H1 (cell line): ENCODE measurements around the gene DLGAP3. TPM values are rescaled to one million over a fixed set of nuclear protein-coding genes. Genes with fewer than 3 reads are reported as not detected.

ENCODE experiments used
- CTCF ChIA-PET: fragments of 300-600 bp; sonication (Branson Sonifier 250); formaldehyde crosslinking; loops from one replicate; lab custom pipeline; 2021; ENCODE audit not compliant: partially characterized antibody; lab: Charles Lee
- POLR2A ChIA-PET: fragments of 300-600 bp; sonication (Branson Sonifier 250); formaldehyde crosslinking; loops from one replicate; lab custom pipeline; 2021; ENCODE audit warnings: inconsistent platforms; ENCODE audit not compliant: partially characterized antibody; lab: Charles Lee
- DNase-seq, 2 experiments: peaks; one replicate each; pipeline versions ENCODE4 v3.0.0 to v3.0.0-alpha.2; 2010 to 2022; ENCODE audit warnings: low spot score in 2 of 2, low read depth in 1 of 2, mixed read lengths in 1 of 2
- FAIRE-seq: peaks from 2 replicates; lab custom pipeline; 2011; peaks lifted over from hg19 to GRCh38; lab: Jason Lieb, UNC
- H2AFZ ChIP-seq: 2 replicates; pipeline ENCODE4 v1.8.1; 2012; ENCODE audit warnings: low read length, inconsistent platforms
- H2AK5ac ChIP-seq: 2 replicates; pipeline ENCODE4 v1.6.1; 2013; ENCODE audit warnings: low read depth, low read length
- H2BK120ac ChIP-seq: replicated peaks from 2 replicates; pipeline ENCODE3; 2013; ENCODE audit warnings: low read depth, low read length, inconsistent platforms
- H2BK12ac ChIP-seq: 2 replicates; pipeline ENCODE4 v1.6.1; 2013; ENCODE audit warnings: low read depth, low read length
- H2BK15ac ChIP-seq: 2 replicates; pipeline ENCODE4 v1.6.1; 2013; ENCODE audit warnings: low read length
- H2BK20ac ChIP-seq: 2 replicates; pipeline ENCODE4 v1.6.1; 2013; ENCODE audit warnings: low read length
- H2BK5ac ChIP-seq: 2 replicates; pipeline ENCODE4 v1.6.1; 2013; ENCODE audit warnings: low read depth, low read length
- H3K14ac ChIP-seq: 2 replicates; pipeline ENCODE4 v1.6.1; 2013; ENCODE audit warnings: inconsistent platforms; ENCODE audit not compliant: insufficient read length
- H3K18ac ChIP-seq: 2 replicates; pipeline ENCODE4 v1.6.1; 2013; ENCODE audit warnings: low read length; ENCODE audit errors: extremely low read depth
- H3K23ac ChIP-seq: 2 replicates; pipeline ENCODE4 v1.6.1; 2013; ENCODE audit warnings: inconsistent platforms; ENCODE audit not compliant: insufficient read length
- H3K23me2 ChIP-seq: 2 replicates; pipeline ENCODE4 v1.6.1; 2013; ENCODE audit warnings: low read depth, low read length
- H3K27ac ChIP-seq: 2 replicates; pipeline ENCODE4 v1.6.1; 2011; ENCODE audit warnings: low read depth, low read length, inconsistent platforms
- H3K27me3 ChIP-seq, 4 experiments: replicated peaks in 1 of 4; 1 replicate in 1 of 4; 2 replicates in 3 of 4; pipeline versions ENCODE4 v1.6.1 to v1.8.1; 2011 to 2013; ENCODE audit warnings: low read length in 3 of 4, mild to moderate bottlenecking in 3 of 4, inconsistent platforms in 2 of 4, mixed read lengths in 2 of 4, moderate library complexity in 1 of 4; ENCODE audit not compliant: control insufficient read depth in 3 of 4, insufficient read depth in 3 of 4; ENCODE audit errors: extremely low read depth in 1 of 4
- H3K36me3 ChIP-seq, 4 experiments: 2 replicates each; pipeline versions ENCODE4 v1.6.1 to v1.8.1; 2011 to 2013; ENCODE audit warnings: mild to moderate bottlenecking in 4 of 4, low read length in 3 of 4, moderate library complexity in 2 of 4, control low read depth in 1 of 4, inconsistent platforms in 1 of 4; ENCODE audit not compliant: insufficient read depth in 4 of 4, control insufficient read depth in 2 of 4
- H3K4ac ChIP-seq: replicated peaks from 2 replicates; pipeline ENCODE3; 2013; ENCODE audit warnings: low read length, low read depth, mixed read lengths, inconsistent platforms; ENCODE audit not compliant: insufficient read length
- H3K4me1 ChIP-seq, 4 experiments: replicated peaks in 1 of 4; 1 replicate in 1 of 4; 2 replicates in 3 of 4; pipeline versions ENCODE4 v1.6.1 to v1.8.1; 2011 to 2013; ENCODE audit warnings: low read length in 3 of 4, inconsistent platforms in 2 of 4, mixed read lengths in 1 of 4; ENCODE audit not compliant: insufficient read depth in 4 of 4, control insufficient read depth in 3 of 4
- H3K4me2 ChIP-seq, 2 experiments: 2 replicates each; pipeline versions ENCODE4 v1.6.1 to v1.8.1; 2011 to 2013; ENCODE audit warnings: low read depth in 2 of 2, low read length in 2 of 2, control low read depth in 1 of 2, inconsistent platforms in 1 of 2, mild to moderate bottlenecking in 1 of 2; ENCODE audit not compliant: insufficient read depth in 1 of 2
- H3K4me3 ChIP-seq, 4 experiments: fragments of 200-600, 300-600 bp in 1 of 4; sonication (generic), shearing (Covaris generic), sonication (Bioruptor Twin) in 1 of 4; 2 replicates each; pipeline versions ENCODE4 v1.5.1 to v1.8.1; 2011 to 2016; ENCODE audit warnings: low read length in 4 of 4, low read depth in 3 of 4, control low read depth in 2 of 4, inconsistent platforms in 2 of 4, mild to moderate bottlenecking in 2 of 4, mixed read lengths in 1 of 4, moderate library complexity in 1 of 4; ENCODE audit not compliant: insufficient read depth in 2 of 4; ENCODE audit errors: extremely low read depth in 1 of 4
- H3K56ac ChIP-seq: replicated peaks from 2 replicates; pipeline ENCODE3; 2013; ENCODE audit warnings: low read depth, mild to moderate bottlenecking, mixed read lengths, low read length, inconsistent platforms; ENCODE audit not compliant: insufficient read length
- H3K79me1 ChIP-seq: 2 replicates; pipeline ENCODE4 v1.6.1; 2013; ENCODE audit warnings: low read depth, low read length, control low read depth
- H3K79me2 ChIP-seq, 2 experiments: 2 replicates each; pipeline versions ENCODE4 v1.6.1 to v1.8.1; 2012 to 2013; ENCODE audit warnings: low read length in 2 of 2, mild to moderate bottlenecking in 2 of 2, inconsistent platforms in 1 of 2; ENCODE audit not compliant: insufficient read depth in 2 of 2, control insufficient read depth in 1 of 2
- H3K9ac ChIP-seq, 4 experiments: replicated peaks in 1 of 4; 1 replicate in 1 of 4; 2 replicates in 3 of 4; pipeline versions ENCODE4 v1.6.1 to v1.8.1; 2011 to 2013; ENCODE audit warnings: low read depth in 3 of 4, low read length in 3 of 4, control low read depth in 2 of 4, mild to moderate bottlenecking in 2 of 4, moderate library complexity in 2 of 4, inconsistent platforms in 1 of 4; ENCODE audit errors: extremely low read depth in 1 of 4
- H3K9me3 ChIP-seq, 2 experiments: 2 replicates each; pipeline versions ENCODE4 v1.6.1 to v1.8.1; 2012 to 2013; ENCODE audit warnings: mild to moderate bottlenecking in 2 of 2, moderate library complexity in 2 of 2, control low read depth in 1 of 2, inconsistent platforms in 1 of 2, low read depth in 1 of 2, low read length in 1 of 2, mixed read lengths in 1 of 2; ENCODE audit not compliant: insufficient read depth in 2 of 2
- H4K20me1 ChIP-seq, 2 experiments: replicated peaks in 1 of 2; 2 replicates each; pipeline versions ENCODE3 to v1.8.1; 2011 to 2013; ENCODE audit warnings: inconsistent platforms in 2 of 2, low read length in 2 of 2, mild to moderate bottlenecking in 1 of 2; ENCODE audit not compliant: insufficient read depth in 2 of 2, control insufficient read depth in 1 of 2
- H4K5ac ChIP-seq: 2 replicates; pipeline ENCODE4 v1.6.1; 2013; ENCODE audit warnings: low read length, low read depth, mixed read lengths, inconsistent platforms; ENCODE audit not compliant: insufficient read length
- H4K8ac ChIP-seq: 2 replicates; pipeline ENCODE4 v1.8.0; 2013; ENCODE audit warnings: mild to moderate bottlenecking, moderate library complexity, low read length, inconsistent platforms; ENCODE audit not compliant: insufficient read depth; ENCODE audit errors: extremely low read depth
- H4K91ac ChIP-seq: replicated peaks from 2 replicates; pipeline ENCODE3; 2013; ENCODE audit warnings: low read length, mixed read lengths, inconsistent platforms; ENCODE audit not compliant: insufficient read length
- ATF2 ChIP-seq: IDR thresholded peaks from 2 replicates; pipeline ENCODE4 v1.6.1; 2012; ENCODE audit warnings: low read length, inconsistent platforms
- BCL11A ChIP-seq, 2 experiments: IDR thresholded peaks; one replicate each; pipeline ENCODE4 v1.6.1; 2011; ENCODE audit warnings: low read depth in 2 of 2, low read length in 2 of 2, mild to moderate bottlenecking in 2 of 2
- CBX5 ChIP-seq: fragments of 300-800, 300-1000 bp; sonication (generic); IDR thresholded peaks from 2 replicates; pipeline ENCODE4 v1.7.1; 2016; ENCODE audit warnings: antibody characterized with exemption, low read length, low read depth
- CEBPB ChIP-seq: IDR thresholded peaks from 2 replicates; pipeline ENCODE4 v1.6.1; 2012; ENCODE audit warnings: low read depth, low read length
- FOSL1 ChIP-seq: IDR thresholded peaks from 2 replicates; pipeline ENCODE4 v1.6.1; 2011; ENCODE audit warnings: mild to moderate bottlenecking, low read depth, low read length, moderate library complexity; ENCODE audit not compliant: insufficient read depth
- HDAC6 ChIP-seq: IDR thresholded peaks from one replicate; pipeline ENCODE4 v1.7.1; 2012; ENCODE audit warnings: low read depth, mild to moderate bottlenecking, inconsistent platforms, low read length, moderate library complexity
- JUN ChIP-seq: IDR thresholded peaks from 2 replicates; pipeline ENCODE4 v1.6.1; 2011; ENCODE audit warnings: low read depth, mild to moderate bottlenecking, improper control_type of control experiment, low read length
- KDM5A ChIP-seq: fragments of 200-600 bp; IDR thresholded peaks from 2 replicates; pipeline ENCODE4 v1.7.1; 2012; ENCODE audit warnings: mild to moderate bottlenecking, low read length, inconsistent platforms, mixed read lengths
- NANOG ChIP-seq: IDR thresholded peaks from 2 replicates; pipeline ENCODE4 v1.6.1; 2011; ENCODE audit warnings: low read length, low read depth, mild to moderate bottlenecking, inconsistent platforms; ENCODE audit not compliant: insufficient read depth, poor library complexity, severe bottlenecking
- POLR2A ChIP-seq, 2 experiments: IDR thresholded peaks; 1 replicate in 1 of 2; 2 replicates in 1 of 2; pipeline ENCODE4 v1.6.1; 2011; ENCODE audit warnings: low read depth in 2 of 2, low read length in 2 of 2, mild to moderate bottlenecking in 2 of 2; ENCODE audit errors: control extremely low read depth in 1 of 2
- SAP30 ChIP-seq: fragments of 300-600 bp; sonication (generic); IDR thresholded peaks from 2 replicates; pipeline ENCODE4 v1.7.1; 2012; ENCODE audit warnings: low read length, moderate library complexity, mild to moderate bottlenecking, inconsistent platforms; ENCODE audit not compliant: insufficient read depth, insufficient replicate concordance
- WGBS, 2 experiments: shearing (Covaris generic) in 1 of 2; methylation state at CpG; one replicate each; pipeline versions ENCODE4 v1.1.6 to v1.1.7; 2013 to 2015; ENCODE audit warnings: low lambda C conversion rate in 2 of 2, mixed read lengths in 2 of 2, inconsistent platforms in 1 of 2, low coverage in 1 of 2, missing lambda C conversion rate in 1 of 2; ENCODE audit not compliant: insufficient replicate concordance in 2 of 2, insufficient coverage in 1 of 2, insufficient read length in 1 of 2; ENCODE audit errors: extremely low coverage in 1 of 2, missing lambda C conversion rate in 1 of 2; 5-methylcytosine and 5-hydroxymethylcytosine counted together
- polyA plus RNA-seq, 7 experiments: library from polyadenylated mRNA; depleted of rRNA in 3 of 7; stranded (reverse) in 5 of 7; unstranded in 2 of 7; fragments of >200 nt in 5 of 7; fragments of 200-250 nt in 2 of 7; gene quantifications; 1 replicate in 5 of 7; 2 replicates in 1 of 7; 4 replicates in 1 of 7; pipeline versions ENCODE4 v1.2.1 to v1.2.3, GENCODE V29; 2011 to 2013; ENCODE audit warnings: missing spikeins in 2 of 7, mixed read lengths in 2 of 7
- total RNA-seq: library from RNA; stranded (reverse); fragmentation: NEBNext Ultra II Directional; extraction: Animal tissue kit (Norgen Biotek cat#: 25700); gene quantifications from 2 replicates; pipeline ENCODE4 v1.2.1, GENCODE V29; 2021

DLGAP3 gene
- total and polyA plus RNA-seq, 2 of the 8 experiments (the other 6 are each of a cell fraction or from before 2014, with no cell fraction given): 3.8 to 13.2 TPM

GRCh38 chr1:34900775-34901502 is 28.5 kb downstream of the DLGAP3 start:
- Histone ChIP-seq H3K23me2 (no peaks in the 10 kb centered on the region), H3K27ac (no peak overlapping the region), H3K18ac (no peak overlapping the region), H4K8ac (no peak overlapping the region; the same call in 1 of the 2 replicates), H3K4me2 (no peak overlapping the region; a peak in 1 of 4 replicates), H2BK5ac (no peak overlapping the region), H3K9me3 (no peaks in the 10 kb centered on the region), H3K56ac (no peak overlapping the region), H2BK15ac (no peak overlapping the region), H2AK5ac (no peak overlapping the region), H3K4me1 (peaks cover 0 to 3% (median 0%) of the 10 kb centered on the region in 4 experiments; a peak in 1 of 7 replicates), H2BK12ac (no peak overlapping the region), H4K5ac (no peak overlapping the region), H2BK20ac (no peak overlapping the region), H4K91ac (no peak overlapping the region), H4K20me1 (no peaks in the 10 kb centered on the region), H2AFZ (no peak overlapping the region), H3K4me3 (no peak overlapping the region), H2BK120ac (no peak overlapping the region), H3K9ac (no peak overlapping the region), H3K36me3 (no peaks in the 10 kb centered on the region), H3K14ac (no peak overlapping the region), H3K23ac (no peak overlapping the region), H3K4ac (no peak overlapping the region), H3K79me2 (no peaks in the 10 kb centered on the region), H3K27me3 (no peaks in the 10 kb centered on the region), H3K79me1 (no peaks in the 10 kb centered on the region)
- no peak for DNase-seq
- CTCF ChIA-PET: no interaction called here
- POLR2A ChIA-PET: no interaction called here
- no peak for FAIRE-seq
- 89% methylated on average over 10 of the region's 13 CpGs; no CpG with 5 or more reads in 1 of the 2 experiments for WGBS, 2 experiments
- TF ChIP-seq BCL11A (IDR thresholded peaks at IDR 0.05; ENCODE audit: low read depth in 2 of 2, low read length in 2 of 2): no peak
- no peak for TF ChIP-seq KDM5A
- TF ChIP-seq CEBPB: no peak
- TF ChIP-seq ATF2: no peak
- no peak for TF ChIP-seq POLR2A (IDR thresholded peaks at IDR 0.05; ENCODE audit: control extremely low read depth in 1 of 2, low read depth in 2 of 2, low read length in 2 of 2)
- TF ChIP-seq FOSL1: no peak
- no peak for TF ChIP-seq HDAC6
- no peak for TF ChIP-seq CBX5
- TF ChIP-seq JUN: no peak
- no peak for TF ChIP-seq NANOG
- no peak for TF ChIP-seq SAP30
